ENCODE data around the gene SRMS.

DNA sequence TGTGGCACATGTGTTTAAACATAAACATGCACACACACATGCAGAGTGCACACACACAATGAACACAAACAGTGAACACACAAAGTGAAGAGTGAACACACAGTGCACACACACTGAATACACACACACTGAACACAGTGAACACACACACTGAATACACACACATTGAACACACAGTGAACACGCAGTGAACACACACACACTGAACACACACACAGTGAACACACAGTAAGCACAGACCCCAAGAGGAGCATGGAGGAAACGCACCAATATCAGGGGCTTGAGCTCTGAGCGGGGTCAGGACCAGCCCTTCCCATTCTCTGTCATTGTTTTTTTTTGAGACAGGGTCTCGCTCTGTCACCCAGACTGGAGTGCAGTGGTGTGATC, 43.6 kb upstream of the SRMS start:
- TF ChIP-seq, protein P1, sequence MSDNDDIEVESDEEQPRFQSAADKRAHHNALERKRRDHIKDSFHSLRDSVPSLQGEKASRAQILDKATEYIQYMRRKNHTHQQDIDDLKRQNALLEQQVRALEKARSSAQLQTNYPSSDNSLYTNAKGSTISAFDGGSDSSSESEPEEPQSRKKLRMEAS (IDR thresholded peaks at IDR 0.05) = no peak
- TF ChIP-seq, protein P2, sequence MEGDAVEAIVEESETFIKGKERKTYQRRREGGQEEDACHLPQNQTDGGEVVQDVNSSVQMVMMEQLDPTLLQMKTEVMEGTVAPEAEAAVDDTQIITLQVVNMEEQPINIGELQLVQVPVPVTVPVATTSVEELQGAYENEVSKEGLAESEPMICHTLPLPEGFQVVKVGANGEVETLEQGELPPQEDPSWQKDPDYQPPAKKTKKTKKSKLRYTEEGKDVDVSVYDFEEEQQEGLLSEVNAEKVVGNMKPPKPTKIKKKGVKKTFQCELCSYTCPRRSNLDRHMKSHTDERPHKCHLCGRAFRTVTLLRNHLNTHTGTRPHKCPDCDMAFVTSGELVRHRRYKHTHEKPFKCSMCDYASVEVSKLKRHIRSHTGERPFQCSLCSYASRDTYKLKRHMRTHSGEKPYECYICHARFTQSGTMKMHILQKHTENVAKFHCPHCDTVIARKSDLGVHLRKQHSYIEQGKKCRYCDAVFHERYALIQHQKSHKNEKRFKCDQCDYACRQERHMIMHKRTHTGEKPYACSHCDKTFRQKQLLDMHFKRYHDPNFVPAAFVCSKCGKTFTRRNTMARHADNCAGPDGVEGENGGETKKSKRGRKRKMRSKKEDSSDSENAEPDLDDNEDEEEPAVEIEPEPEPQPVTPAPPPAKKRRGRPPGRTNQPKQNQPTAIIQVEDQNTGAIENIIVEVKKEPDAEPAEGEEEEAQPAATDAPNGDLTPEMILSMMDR (IDR thresholded peaks at IDR 0.05 in 2 of 3, conservative IDR thresholded peaks at IDR 0.05 in 1 of 3; ENCODE audit: borderline replicate concordance in 1 of 3, insufficient read depth in 1 of 3, low read depth in 2 of 3, low read length in 2 of 3) = no peak
